Liver (tissue), 9 donors: Measurements from ENCODE around the gene MAP2K7. TPM values are rescaled to one million over a fixed set of nuclear protein-coding genes. Genes with fewer than 3 reads are reported as not detected.

ENCODE experiments used
- DNase-seq: peaks from one replicate; pipeline ENCODE4 v3.0.0-alpha.2; 2017; ENCODE audit warnings: low spot score
- H3K27ac ChIP-seq, 2 donors: one replicate each; pipeline ENCODE4 v1.7.0; 2013; ENCODE audit warnings: inconsistent platforms in 2 of 2, low read length in 2 of 2, control low read depth in 1 of 2, low read depth in 1 of 2, mild to moderate bottlenecking in 1 of 2
- H3K27me3 ChIP-seq, 4 donors: one replicate each; pipeline versions ENCODE4 v1.6.1 to v1.7.0; 2013; ENCODE audit warnings: low read length in 3 of 4, inconsistent platforms in 1 of 4, mild to moderate bottlenecking in 1 of 4, moderate library complexity in 1 of 4; ENCODE audit not compliant: control insufficient read depth in 4 of 4, insufficient read depth in 4 of 4
- H3K36me3 ChIP-seq, 4 donors: one replicate each; pipeline versions ENCODE4 v1.6.1 to v1.7.0; 2013; ENCODE audit warnings: low read length in 3 of 4, mild to moderate bottlenecking in 3 of 4, low read depth in 1 of 4, moderate library complexity in 1 of 4; ENCODE audit not compliant: control insufficient read depth in 4 of 4, insufficient read depth in 3 of 4
- H3K4me1 ChIP-seq, 4 donors: one replicate each; pipeline versions ENCODE4 v1.6.1 to v1.7.0; 2013; ENCODE audit warnings: low read length in 3 of 4, mild to moderate bottlenecking in 3 of 4, moderate library complexity in 1 of 4; ENCODE audit not compliant: control insufficient read depth in 4 of 4, insufficient read depth in 4 of 4
- H3K4me3 ChIP-seq, 3 donors: one replicate each; pipeline versions ENCODE4 v1.6.1 to v1.7.0; 2013; ENCODE audit warnings: low read length in 3 of 3, control low read depth in 1 of 3, low read depth in 1 of 3, mild to moderate bottlenecking in 1 of 3
- H3K9ac ChIP-seq, 2 donors: one replicate each; pipeline ENCODE4 v1.7.0; 2013; ENCODE audit warnings: low read length in 2 of 2, mild to moderate bottlenecking in 2 of 2, moderate library complexity in 2 of 2, control low read depth in 1 of 2, low read depth in 1 of 2
- H3K9me3 ChIP-seq, 4 donors: one replicate each; pipeline versions ENCODE4 v1.6.1 to v1.7.0; 2013; ENCODE audit warnings: low read length in 3 of 4; ENCODE audit not compliant: control insufficient read depth in 4 of 4
- ATF3 ChIP-seq: IDR thresholded peaks from 2 replicates; pipeline ENCODE4 v1.6.1; 2016; ENCODE audit warnings: antibody characterized with exemption
- CTCF ChIP-seq: fragments of 150-350 bp; IDR thresholded peaks from 2 replicates; pipeline ENCODE4 v1.5.1; 2017; ENCODE audit warnings: improper control_type of control experiment, low read depth, low read length; ENCODE audit not compliant: missing input control
- EGR1 ChIP-seq, 2 donors: IDR thresholded peaks; 2 replicates each; pipeline ENCODE4 v1.6.1; 2016 to 2018; ENCODE audit warnings: antibody characterized with exemption in 2 of 2, low read depth in 2 of 2
- FOXA1 ChIP-seq: IDR thresholded peaks from 2 replicates; pipeline ENCODE4 v1.6.1; 2016; ENCODE audit warnings: antibody characterized with exemption
- FOXA2 ChIP-seq: IDR thresholded peaks from 2 replicates; pipeline ENCODE4 v1.6.1; 2016; ENCODE audit warnings: antibody characterized with exemption
- GABPA ChIP-seq, 2 donors: IDR thresholded peaks in 1 of 2; conservative IDR thresholded peaks in 1 of 2; 2 replicates each; pipeline ENCODE4 v1.6.1; 2016; ENCODE audit warnings: antibody characterized with exemption in 2 of 2, mild to moderate bottlenecking in 1 of 2, moderate library complexity in 1 of 2
- HNF4A ChIP-seq, 2 donors: conservative IDR thresholded peaks; 2 replicates each; pipeline ENCODE4 v1.6.1; 2016; ENCODE audit warnings: antibody characterized with exemption in 2 of 2, mild to moderate bottlenecking in 2 of 2
- HNF4G ChIP-seq: IDR thresholded peaks from 2 replicates; pipeline ENCODE4 v1.6.1; 2016; ENCODE audit warnings: antibody characterized with exemption
- JUND ChIP-seq, 2 donors: IDR thresholded peaks; 2 replicates each; pipeline ENCODE4 v1.6.1; 2016; ENCODE audit warnings: antibody characterized with exemption in 2 of 2
- MAX ChIP-seq: IDR thresholded peaks from 2 replicates; pipeline ENCODE4 v1.6.1; 2016; ENCODE audit warnings: antibody characterized with exemption
- NR2F2 ChIP-seq: IDR thresholded peaks from 2 replicates; pipeline ENCODE4 v1.6.1; 2016; ENCODE audit warnings: antibody characterized with exemption
- RAD21 ChIP-seq, 2 donors: IDR thresholded peaks; 2 replicates each; pipeline ENCODE4 v1.6.1; 2016; ENCODE audit warnings: antibody characterized with exemption in 2 of 2, mild to moderate bottlenecking in 2 of 2
- REST ChIP-seq: IDR thresholded peaks from 2 replicates; pipeline ENCODE4 v1.6.1; 2016; ENCODE audit warnings: antibody characterized with exemption, mild to moderate bottlenecking
- RXRA ChIP-seq, 2 donors: IDR thresholded peaks; 2 replicates each; pipeline ENCODE4 v1.6.1; 2017 to 2018; ENCODE audit warnings: antibody characterized with exemption in 2 of 2, mild to moderate bottlenecking in 1 of 2
- SP1 ChIP-seq: IDR thresholded peaks from 2 replicates; pipeline ENCODE4 v1.6.1; 2018; ENCODE audit warnings: antibody characterized with exemption, mild to moderate bottlenecking
- TAF1 ChIP-seq: conservative IDR thresholded peaks from 2 replicates; pipeline ENCODE4 v1.6.1; 2016; ENCODE audit warnings: antibody characterized with exemption, mild to moderate bottlenecking
- YY1 ChIP-seq: IDR thresholded peaks from 2 replicates; pipeline ENCODE4 v1.6.1; 2016; ENCODE audit warnings: antibody characterized with exemption, mild to moderate bottlenecking
- ZBTB33 ChIP-seq: IDR thresholded peaks from 2 replicates; pipeline ENCODE4 v1.6.1; 2016; ENCODE audit warnings: antibody characterized with exemption
- WGBS: extraction: QIAGEN DNeasy Blood & Tissue Kit; methylation state at CpG from one replicate; pipeline ENCODE4 v1.1.7; 2013; 5-methylcytosine and 5-hydroxymethylcytosine counted together
- polyA plus RNA-seq, 2 donors: library from polyadenylated mRNA; stranded (reverse) in 1 of 2; unstranded in 1 of 2; fragments of 200-250 nt in 1 of 2; fragments of >200 nt in 1 of 2; fragmentation: Nextera tagmentation in 1 of 2; extraction: Ambion mirVana in 1 of 2; gene quantifications; one replicate each; pipeline versions ENCODE4 v1.2.1 to v1.2.3, GENCODE V29; 2013 to 2015
- total RNA-seq, 2 donors: library from RNA; depleted of rRNA; stranded (reverse); fragments of >200 nt; gene quantifications; one replicate each; pipeline ENCODE4 v1.2.3, GENCODE V29; 2014
- donor health status: healthy.
- donor health status: healthy.
- donor health status: healthy.
- donor health status: healthy.
- donor health status: healthy.

Gene MAP2K7
- total and polyA plus RNA-seq, 4 donors: 3.0 to 11.7 (median 9.5) TPM

- Histone ChIP-seq H3K27me3 (no peaks in the 10 kb centered on the region), H3K4me3 (no peak overlapping the region), H3K9ac (no peak overlapping the region), H3K36me3 (peaks cover 0 to 27% (median 11%) of the 10 kb centered on the region in 4 donors), H3K27ac (no peak overlapping the region), H3K4me1 (peaks cover 15 to 41% (median 23%) of the 10 kb centered on the region in 4 donors), H3K9me3 (no peaks in the 10 kb centered on the region)
- 72% methylated on average over 10 of the region's 10 CpGs for WGBS
- TF ChIP-seq ZBTB33 (no peak), HNF4G (no peak), GABPA (IDR thresholded peaks at IDR 0.05 in 1 of 2, conservative IDR thresholded peaks at IDR 0.05 in 1 of 2) (no peak), FOXA1 (no peak), MAX (no peak), EGR1 (IDR thresholded peaks at IDR 0.05; ENCODE audit: low read depth in 2 of 2) (no peak), RXRA (IDR thresholded peaks at IDR 0.05) (no peak), JUND (IDR thresholded peaks at IDR 0.05) (no peak), TAF1 (no peak), CTCF (no peak), FOXA2 (no peak), REST (no peak), HNF4A (conservative IDR thresholded peaks at IDR 0.05) (no peak)
- DNase-seq: no peak
Measured at GRCh38 chr19:7913652-7914051, 10.0 kb downstream of the MAP2K7 start.

GRCh38 chr19:7914099-7914498 is 10.4 kb downstream of the MAP2K7 start:
- Histone ChIP-seq H3K9me3 (no peaks in the 10 kb centered on the region), H3K27me3 (no peaks in the 10 kb centered on the region), H3K4me3 (no peak overlapping the region), H3K4me1 (peaks cover 17 to 46% (median 26%) of the 10 kb centered on the region in 4 donors), H3K9ac (no peak overlapping the region), H3K27ac (no peak overlapping the region), H3K36me3 (peaks cover 0 to 27% (median 10%) of the 10 kb centered on the region in 4 donors)
- 45% methylated on average over 12 of the region's 12 CpGs for WGBS
- DNase-seq: no peak
- no peak for TF ChIP-seq YY1
- TF ChIP-seq FOXA2: no peak
- TF ChIP-seq RXRA (IDR thresholded peaks at IDR 0.05): no peak
- no peak for TF ChIP-seq GABPA (IDR thresholded peaks at IDR 0.05 in 1 of 2, conservative IDR thresholded peaks at IDR 0.05 in 1 of 2)
- TF ChIP-seq CTCF: no peak
- no peak for TF ChIP-seq TAF1
- TF ChIP-seq SP1: no peak
- TF ChIP-seq REST: no peak
- TF ChIP-seq HNF4G: no peak
- no peak for TF ChIP-seq EGR1 (IDR thresholded peaks at IDR 0.05; ENCODE audit: low read depth in 2 of 2)
- TF ChIP-seq RAD21 (IDR thresholded peaks at IDR 0.05): no peak
- no peak for TF ChIP-seq NR2F2
- no peak for TF ChIP-seq FOXA1
- no peak for TF ChIP-seq ATF3
